ENCODE measurements around the gene CREBBP.

Gene CREBBP

DNA sequence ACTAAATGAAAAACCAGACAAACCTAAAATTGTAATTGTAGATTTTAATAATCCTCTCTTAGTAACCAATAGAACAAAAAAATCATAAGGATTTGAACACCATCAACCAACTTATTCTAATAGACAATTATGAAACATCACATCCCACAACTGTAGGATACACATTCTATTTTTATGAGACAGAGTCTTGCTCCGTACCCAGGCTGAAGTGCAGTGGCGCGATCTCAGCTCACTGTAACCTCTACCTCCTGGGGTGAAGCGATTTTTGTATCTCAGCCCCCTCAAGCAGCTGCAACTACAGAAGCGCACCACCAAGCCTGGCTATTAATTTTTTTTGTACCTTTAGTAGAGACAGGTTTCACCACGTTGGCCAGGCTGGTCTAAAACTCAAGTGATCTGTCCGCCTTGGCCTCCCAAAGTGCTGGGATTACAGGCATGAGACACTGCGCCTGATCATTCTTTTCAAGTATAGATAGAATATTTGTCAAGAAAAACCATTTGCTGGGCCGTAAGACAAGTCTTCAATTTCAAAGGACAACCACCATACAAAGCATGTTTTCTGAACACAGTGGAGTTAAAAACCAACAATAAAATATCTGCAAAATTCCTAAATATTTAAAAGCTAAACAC, 49.8 kb downstream of the CREBBP start:
- no peak overlapping the region for H3K27ac Mint-ChIP-seq
- H3K4me3 Mint-ChIP-seq: no peak overlapping the region
- H3K27me3 Mint-ChIP-seq (ENCODE audit: low read depth): no peaks in the 10 kb centered on the region
- TF ChIP-seq, protein P1, sequence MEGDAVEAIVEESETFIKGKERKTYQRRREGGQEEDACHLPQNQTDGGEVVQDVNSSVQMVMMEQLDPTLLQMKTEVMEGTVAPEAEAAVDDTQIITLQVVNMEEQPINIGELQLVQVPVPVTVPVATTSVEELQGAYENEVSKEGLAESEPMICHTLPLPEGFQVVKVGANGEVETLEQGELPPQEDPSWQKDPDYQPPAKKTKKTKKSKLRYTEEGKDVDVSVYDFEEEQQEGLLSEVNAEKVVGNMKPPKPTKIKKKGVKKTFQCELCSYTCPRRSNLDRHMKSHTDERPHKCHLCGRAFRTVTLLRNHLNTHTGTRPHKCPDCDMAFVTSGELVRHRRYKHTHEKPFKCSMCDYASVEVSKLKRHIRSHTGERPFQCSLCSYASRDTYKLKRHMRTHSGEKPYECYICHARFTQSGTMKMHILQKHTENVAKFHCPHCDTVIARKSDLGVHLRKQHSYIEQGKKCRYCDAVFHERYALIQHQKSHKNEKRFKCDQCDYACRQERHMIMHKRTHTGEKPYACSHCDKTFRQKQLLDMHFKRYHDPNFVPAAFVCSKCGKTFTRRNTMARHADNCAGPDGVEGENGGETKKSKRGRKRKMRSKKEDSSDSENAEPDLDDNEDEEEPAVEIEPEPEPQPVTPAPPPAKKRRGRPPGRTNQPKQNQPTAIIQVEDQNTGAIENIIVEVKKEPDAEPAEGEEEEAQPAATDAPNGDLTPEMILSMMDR (IDR thresholded peaks at IDR 0.05; ENCODE audit: unreplicated experiment in 3 of 3): no peak
- peaks cover 34% of the 10 kb centered on the region for H3K9me3 Mint-ChIP-seq
- peaks cover 73% of the 10 kb centered on the region for H3K36me3 Mint-ChIP-seq (ENCODE audit: low read depth)
- H3K4me1 Mint-ChIP-seq: peaks cover 14% of the 10 kb centered on the region

DNA sequence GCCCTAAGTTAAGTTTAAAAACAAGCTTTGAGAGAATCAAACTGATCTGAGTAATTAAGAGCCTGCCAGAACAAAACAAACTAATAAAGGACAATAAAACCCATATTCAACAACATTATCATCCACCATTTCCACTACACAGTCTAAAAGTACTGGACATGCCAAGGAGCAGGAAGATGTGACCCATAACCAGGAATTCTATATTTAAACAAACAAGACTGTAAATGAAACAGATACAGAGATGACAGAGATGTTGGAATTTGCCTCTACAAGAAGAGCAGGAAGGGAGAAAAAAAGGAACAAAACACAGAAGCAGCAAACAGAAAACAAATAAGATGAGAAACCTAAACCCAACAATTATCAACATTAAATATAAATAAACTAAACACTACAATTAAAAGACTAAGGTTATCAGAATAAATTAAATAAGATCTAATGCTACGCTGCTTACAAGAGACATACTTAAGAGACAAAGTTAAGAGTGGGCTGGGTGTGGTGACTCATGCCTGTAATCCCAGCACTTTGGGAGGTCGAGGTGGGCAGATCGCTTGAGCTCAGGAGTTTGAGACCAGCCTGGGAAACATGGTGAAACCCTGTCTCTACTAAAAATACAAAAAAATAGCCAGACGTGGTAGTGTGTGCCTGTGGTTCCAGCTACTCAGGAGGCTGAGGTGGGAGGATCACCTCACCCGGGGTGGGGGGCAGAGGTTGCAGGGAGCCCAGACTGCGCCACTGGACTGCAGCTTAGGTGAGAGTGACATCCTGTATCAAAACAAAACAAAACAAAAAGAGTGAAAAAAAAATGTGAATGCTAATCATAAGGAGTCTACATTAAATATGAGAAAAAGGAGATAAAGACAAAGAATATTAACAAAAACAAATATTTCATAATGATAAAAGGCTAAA, 50.6 kb downstream of the CREBBP start:
- Mint-ChIP-seq H3K9me3 (peaks cover 34% of the 10 kb centered on the region), H3K27me3 (ENCODE audit: low read depth) (no peaks in the 10 kb centered on the region), H3K4me1 (peaks cover 16% of the 10 kb centered on the region), H3K36me3 (ENCODE audit: low read depth) (peaks cover 69% of the 10 kb centered on the region), H3K4me3 (no peak overlapping the region), H3K27ac (peak overlapping the region in 1 of 3 experiments; percentile 41)
- TF ChIP-seq, protein P1 (IDR thresholded peaks at IDR 0.05; ENCODE audit: unreplicated experiment in 3 of 3): no peak

DNA sequence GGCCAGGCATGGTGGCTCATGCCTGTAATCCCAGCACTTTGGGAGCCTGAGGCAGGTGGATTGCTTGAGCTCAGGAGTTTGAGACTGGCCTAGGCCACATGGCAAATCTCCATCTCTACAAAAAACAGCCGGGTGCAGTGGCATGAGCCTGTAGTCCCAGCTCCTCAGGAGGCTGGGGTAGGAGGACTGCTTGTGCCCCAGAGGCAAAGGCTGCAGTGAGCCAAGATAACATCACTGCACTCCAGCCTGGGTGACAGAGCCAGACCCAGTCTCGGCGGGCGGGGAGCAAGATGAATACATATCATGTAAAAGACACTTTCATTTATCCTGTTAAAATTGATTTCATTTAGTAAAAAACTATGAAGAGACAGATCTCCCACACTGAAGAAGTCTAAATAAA, 54.6 kb downstream of the CREBBP start:
- H3K9me3 Mint-ChIP-seq: peaks cover 6% of the 10 kb centered on the region
- TF ChIP-seq, protein P1 (IDR thresholded peaks at IDR 0.05; ENCODE audit: unreplicated experiment in 3 of 3): no peak
- peaks cover 29% of the 10 kb centered on the region for H3K36me3 Mint-ChIP-seq (ENCODE audit: low read depth)
- H3K27me3 Mint-ChIP-seq (ENCODE audit: low read depth): no peaks in the 10 kb centered on the region
- H3K4me1 Mint-ChIP-seq: peaks cover 51% of the 10 kb centered on the region
- H3K27ac Mint-ChIP-seq: no peak overlapping the region
- H3K4me3 Mint-ChIP-seq: no peak overlapping the region

DNA sequence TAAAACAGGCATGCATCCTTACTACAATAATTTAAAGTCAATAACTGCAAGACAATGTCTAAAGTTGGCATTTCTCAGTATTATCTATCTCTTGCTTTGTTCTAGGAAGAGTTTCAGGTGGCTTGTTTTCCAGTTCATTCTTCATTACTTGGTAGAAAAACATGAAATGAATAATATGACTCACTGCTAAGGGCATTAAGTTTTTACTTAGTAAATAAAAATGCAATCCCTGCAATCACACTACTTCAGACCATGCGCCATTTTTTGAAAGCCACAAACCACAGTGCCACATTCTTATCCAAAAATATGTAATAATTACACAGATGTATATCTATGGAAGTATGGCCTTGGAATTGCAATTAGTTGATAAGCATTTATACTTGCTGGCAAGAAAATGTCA, 55.4 kb downstream of the CREBBP start:
- H3K4me1 Mint-ChIP-seq: peaks cover 58% of the 10 kb centered on the region
- no peak overlapping the region for H3K4me3 Mint-ChIP-seq
- H3K27me3 Mint-ChIP-seq (ENCODE audit: low read depth): no peaks in the 10 kb centered on the region
- peaks cover 4% of the 10 kb centered on the region for H3K9me3 Mint-ChIP-seq
- H3K36me3 Mint-ChIP-seq (ENCODE audit: low read depth): peaks cover 22% of the 10 kb centered on the region
- H3K27ac Mint-ChIP-seq: peak overlapping the region in 2 of 3 experiments; percentile 5 to 36
- TF ChIP-seq, protein P1 (IDR thresholded peaks at IDR 0.05; ENCODE audit: unreplicated experiment in 3 of 3): no peak

DNA sequence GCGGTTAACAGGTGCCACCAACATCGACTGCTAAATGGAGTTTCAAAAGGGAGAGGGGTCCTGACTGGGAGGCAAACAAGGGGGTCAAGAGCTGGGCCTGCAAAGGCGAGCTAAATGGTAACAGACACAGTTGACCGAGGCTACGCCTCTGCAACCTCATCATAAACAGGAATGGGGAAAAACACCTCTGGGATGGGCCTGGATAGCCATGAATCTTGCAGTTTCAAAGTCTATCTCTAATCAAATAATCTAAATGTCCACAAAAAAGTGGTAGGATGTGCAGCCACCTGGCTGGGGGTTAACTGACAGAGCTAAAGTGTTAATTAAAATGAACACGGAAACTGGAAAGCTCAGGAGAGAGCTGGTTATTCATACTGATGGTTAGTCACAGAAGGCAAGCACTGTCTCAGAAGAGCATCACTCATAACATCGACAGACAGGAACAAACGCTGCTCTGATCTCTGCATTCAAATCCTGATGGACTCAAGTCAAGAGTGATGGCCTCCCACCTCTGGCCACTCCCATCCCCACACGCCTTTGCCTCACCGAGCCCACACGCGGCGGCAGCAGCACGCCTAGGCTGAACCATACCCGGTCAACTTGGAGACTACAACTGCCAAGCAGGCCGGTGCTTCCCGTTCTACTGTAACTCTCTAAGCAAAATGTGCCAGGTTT, 56.3 kb downstream of the CREBBP start:
- H3K4me3 Mint-ChIP-seq: no peak overlapping the region
- TF ChIP-seq, protein P1 (IDR thresholded peaks at IDR 0.05; ENCODE audit: unreplicated experiment in 3 of 3): no peak
- no peaks in the 10 kb centered on the region for H3K27me3 Mint-ChIP-seq (ENCODE audit: low read depth)
- H3K36me3 Mint-ChIP-seq (ENCODE audit: low read depth): peaks cover 14% of the 10 kb centered on the region
- no peaks in the 10 kb centered on the region for H3K9me3 Mint-ChIP-seq
- H3K27ac Mint-ChIP-seq: peak overlapping the region in 2 of 3 experiments; percentile 5 to 60
- peaks cover 61% of the 10 kb centered on the region for H3K4me1 Mint-ChIP-seq
